ENCODE data around the gene KCNQ2. TPM values are rescaled to one million over a fixed set of nuclear protein-coding genes. Genes with fewer than 3 reads are reported as not detected.

The KCNQ2 gene
- total and polyA plus RNA-seq, 10 of the 15 experiments (the other 5 are each of a cell fraction or from before 2014, with no cell fraction given), result 0.06 to 0.49 (median 0.26) TPM; not detected in 7

GRCh38 chr20:63473555-63474449, 1.3 kb upstream of the KCNQ2 start:
- POLR2A ChIA-PET, result no interaction called here
- BruUV-seq (replicated peaks), result no TSS peak
- Histone ChIP-seq H3K4me3 (no peak overlapping the region), H3K4me1 (ENCODE audit: control insufficient read depth, insufficient read depth, low read length) (no peaks in the 10 kb centered on the region), H4K20me1 (ENCODE audit: control insufficient read depth, insufficient read depth) (no peaks in the 10 kb centered on the region), H2AFZ (ENCODE audit: control insufficient read depth, low read depth, low read length) (no peak overlapping the region), H3K27me3 (replicated peaks in 1 of 2; ENCODE audit: control insufficient read depth in 2 of 2, insufficient read depth in 2 of 2, low read length in 1 of 2) (peaks cover 3 to 5% of the 10 kb centered on the region in 2 experiments; a peak in 2 of 4 replicates), H3K4me2 (ENCODE audit: control insufficient read depth, insufficient read depth) (no peak overlapping the region), H3K27ac (ENCODE audit: control insufficient read depth, insufficient read depth) (no peak overlapping the region), H3K79me2 (ENCODE audit: control insufficient read depth, insufficient read depth, low read length) (no peaks in the 10 kb centered on the region), H3K36me3 (ENCODE audit: control insufficient read depth in 2 of 2, insufficient read depth in 2 of 2, low read length in 1 of 2) (no peaks in the 10 kb centered on the region), H3K9me3 (replicated peaks; ENCODE audit: control insufficient read depth, insufficient read depth, low read length) (no peaks in the 10 kb centered on the region), H3K9ac (ENCODE audit: control insufficient read depth, insufficient read depth, low read length) (no peak overlapping the region)
- RAD21 ChIA-PET (ENCODE audit: unreplicated experiment), result no interaction called here
- FAIRE-seq (no peak), ATAC-seq (peak; percentile 67), DNase-seq (ENCODE audit: low read depth, low spot score) (no peak)
- intact Hi-C loops (cut with micrococcal nuclease; ENCODE audit: unreplicated experiment), result no loop called here
- in situ Hi-C loops (cut with MboI), result no loop called here
- WGBS (ENCODE audit: insufficient coverage, insufficient replicate concordance, low lambda C conversion rate, missing lambda C conversion rate), result 20% methylated on average over 30 of the region's 30 CpGs
- SMC1A ChIA-PET (ENCODE audit: uncharacterized antibody, unreplicated experiment), result no interaction called here
- CTCF ChIA-PET, result no interaction called here
- TF ChIP-seq EZH2 (IDR thresholded peaks at IDR 0.05; ENCODE audit: borderline replicate concordance, control insufficient read depth, low read depth, low read length), result no peak
- TF ChIP-seq ZBTB4 (CRISPR knock-in tag; IDR thresholded peaks at IDR 0.05), result no peak
- TF ChIP-seq SPI1 (IDR thresholded peaks at IDR 0.05; ENCODE audit: borderline replicate concordance, insufficient read depth, low read depth, low read length), result no peak
- TF ChIP-seq GATAD2B (conservative IDR thresholded peaks at IDR 0.05; ENCODE audit: low read depth), result no peak
- TF ChIP-seq FOXK2 (IDR thresholded peaks at IDR 0.05), result no peak
- TF ChIP-seq MYB (IDR thresholded peaks at IDR 0.05; ENCODE audit: borderline replicate concordance, low read depth, low read length), result no peak
- TF ChIP-seq, protein P1, sequence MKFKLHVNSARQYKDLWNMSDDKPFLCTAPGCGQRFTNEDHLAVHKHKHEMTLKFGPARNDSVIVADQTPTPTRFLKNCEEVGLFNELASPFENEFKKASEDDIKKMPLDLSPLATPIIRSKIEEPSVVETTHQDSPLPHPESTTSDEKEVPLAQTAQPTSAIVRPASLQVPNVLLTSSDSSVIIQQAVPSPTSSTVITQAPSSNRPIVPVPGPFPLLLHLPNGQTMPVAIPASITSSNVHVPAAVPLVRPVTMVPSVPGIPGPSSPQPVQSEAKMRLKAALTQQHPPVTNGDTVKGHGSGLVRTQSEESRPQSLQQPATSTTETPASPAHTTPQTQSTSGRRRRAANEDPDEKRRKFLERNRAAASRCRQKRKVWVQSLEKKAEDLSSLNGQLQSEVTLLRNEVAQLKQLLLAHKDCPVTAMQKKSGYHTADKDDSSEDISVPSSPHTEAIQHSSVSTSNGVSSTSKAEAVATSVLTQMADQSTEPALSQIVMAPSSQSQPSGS (IDR thresholded peaks at IDR 0.05; ENCODE audit: low read length), result no peak
- no peak for TF ChIP-seq ELK1 (IDR thresholded peaks at IDR 0.05; ENCODE audit: low read depth, low read length)
- TF ChIP-seq CBX5 (IDR thresholded peaks at IDR 0.05; ENCODE audit: low read depth), result no peak
- TF ChIP-seq, protein P2, sequence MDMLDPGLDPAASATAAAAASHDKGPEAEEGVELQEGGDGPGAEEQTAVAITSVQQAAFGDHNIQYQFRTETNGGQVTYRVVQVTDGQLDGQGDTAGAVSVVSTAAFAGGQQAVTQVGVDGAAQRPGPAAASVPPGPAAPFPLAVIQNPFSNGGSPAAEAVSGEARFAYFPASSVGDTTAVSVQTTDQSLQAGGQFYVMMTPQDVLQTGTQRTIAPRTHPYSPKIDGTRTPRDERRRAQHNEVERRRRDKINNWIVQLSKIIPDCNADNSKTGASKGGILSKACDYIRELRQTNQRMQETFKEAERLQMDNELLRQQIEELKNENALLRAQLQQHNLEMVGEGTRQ (IDR thresholded peaks at IDR 0.05; ENCODE audit: borderline replicate concordance, low read depth, low read length), result no peak
- TF ChIP-seq, protein P3, sequence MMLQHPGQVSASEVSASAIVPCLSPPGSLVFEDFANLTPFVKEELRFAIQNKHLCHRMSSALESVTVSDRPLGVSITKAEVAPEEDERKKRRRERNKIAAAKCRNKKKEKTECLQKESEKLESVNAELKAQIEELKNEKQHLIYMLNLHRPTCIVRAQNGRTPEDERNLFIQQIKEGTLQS (IDR thresholded peaks at IDR 0.05; ENCODE audit: borderline replicate concordance, extremely low read depth, low read depth, low read length), result no peak
- no peak for TF ChIP-seq ASH2L (IDR thresholded peaks at IDR 0.05; ENCODE audit: borderline replicate concordance, low read depth)
